Lower lobe of right lung (tissue), 2 donors: ENCODE results near the gene SLC6A19. TPM values are rescaled to one million over a fixed set of nuclear protein-coding genes. Genes with fewer than 3 reads are reported as not detected.
A peak's percentile ranks its signal among the peaks of the same experiment; 100 is the strongest.

ENCODE experiments used
- ATAC-seq, 2 donors: fragments of 200-7000 bp; cut with Tn5 transposase; one replicate each; pipeline ENCODE4 v1.9.1; 2020 to 2022; ENCODE audit warnings: mild to moderate bottlenecking in 2 of 2, moderate library complexity in 2 of 2
- DNase-seq: peaks from one replicate; pipeline ENCODE4 v3.0.0-alpha.2; 2020
- H3K27ac ChIP-seq: fragments of 200-600 bp; one replicate; pipeline ENCODE4 v1.8.0; 2022
- H3K27me3 ChIP-seq: fragments of 200-600 bp; one replicate; pipeline ENCODE4 v1.8.0; 2022; ENCODE audit warnings: low read depth
- H3K36me3 ChIP-seq: fragments of 200-600 bp; one replicate; pipeline ENCODE4 v1.8.0; 2022; ENCODE audit warnings: mild to moderate bottlenecking
- H3K4me1 ChIP-seq: fragments of 200-600 bp; one replicate; pipeline ENCODE4 v1.8.0; 2022
- H3K4me3 ChIP-seq: fragments of 200-600 bp; one replicate; pipeline ENCODE4 v1.8.0; 2022; ENCODE audit warnings: mild to moderate bottlenecking
- H3K9me3 ChIP-seq: fragments of 200-600 bp; one replicate; pipeline ENCODE4 v1.8.0; 2022
- intact Hi-C: fragments of 100-400 bp; cut with DNase I; formaldehyde crosslinking; loops from one replicate; pipeline ENCODE4 v1.11.0; 2022
- total RNA-seq: library from RNA; stranded (reverse); fragmentation: NEBNext Ultra II Directional; extraction: Animal tissue kit (Norgen Biotek cat#: 25700); gene quantifications from one replicate; pipeline ENCODE4 v1.2.1, GENCODE V29; 2021
- TF ChIP-seq, protein P1 (sequence below): fragments of 200-600 bp; IDR thresholded peaks from one replicate; pipeline ENCODE4 v1.8.0; 2022; ENCODE audit warnings: antibody characterized with exemption, mild to moderate bottlenecking
- donor health status: DM: no; HTN: yes; CAD: no; lungs with severe emphysema.

The SLC6A19 gene
- total RNA-seq, 1 donor from 2014 or later: not detected

GRCh38 chr5:1159774-1160406 lies 41.5 kb upstream of the SLC6A19 start:
- Histone ChIP-seq H3K27ac (no peak overlapping the region), H3K27me3 (peaks cover 18% of the 10 kb centered on the region), H3K4me3 (no peak overlapping the region), H3K9me3 (no peaks in the 10 kb centered on the region), H3K4me1 (peaks cover 4% of the 10 kb centered on the region), H3K36me3 (no peaks in the 10 kb centered on the region)
- intact Hi-C loops: no loop called here
- TF ChIP-seq, protein P1, sequence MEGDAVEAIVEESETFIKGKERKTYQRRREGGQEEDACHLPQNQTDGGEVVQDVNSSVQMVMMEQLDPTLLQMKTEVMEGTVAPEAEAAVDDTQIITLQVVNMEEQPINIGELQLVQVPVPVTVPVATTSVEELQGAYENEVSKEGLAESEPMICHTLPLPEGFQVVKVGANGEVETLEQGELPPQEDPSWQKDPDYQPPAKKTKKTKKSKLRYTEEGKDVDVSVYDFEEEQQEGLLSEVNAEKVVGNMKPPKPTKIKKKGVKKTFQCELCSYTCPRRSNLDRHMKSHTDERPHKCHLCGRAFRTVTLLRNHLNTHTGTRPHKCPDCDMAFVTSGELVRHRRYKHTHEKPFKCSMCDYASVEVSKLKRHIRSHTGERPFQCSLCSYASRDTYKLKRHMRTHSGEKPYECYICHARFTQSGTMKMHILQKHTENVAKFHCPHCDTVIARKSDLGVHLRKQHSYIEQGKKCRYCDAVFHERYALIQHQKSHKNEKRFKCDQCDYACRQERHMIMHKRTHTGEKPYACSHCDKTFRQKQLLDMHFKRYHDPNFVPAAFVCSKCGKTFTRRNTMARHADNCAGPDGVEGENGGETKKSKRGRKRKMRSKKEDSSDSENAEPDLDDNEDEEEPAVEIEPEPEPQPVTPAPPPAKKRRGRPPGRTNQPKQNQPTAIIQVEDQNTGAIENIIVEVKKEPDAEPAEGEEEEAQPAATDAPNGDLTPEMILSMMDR: no peak
- DNase-seq (no peak), ATAC-seq (no peak)

DNA sequence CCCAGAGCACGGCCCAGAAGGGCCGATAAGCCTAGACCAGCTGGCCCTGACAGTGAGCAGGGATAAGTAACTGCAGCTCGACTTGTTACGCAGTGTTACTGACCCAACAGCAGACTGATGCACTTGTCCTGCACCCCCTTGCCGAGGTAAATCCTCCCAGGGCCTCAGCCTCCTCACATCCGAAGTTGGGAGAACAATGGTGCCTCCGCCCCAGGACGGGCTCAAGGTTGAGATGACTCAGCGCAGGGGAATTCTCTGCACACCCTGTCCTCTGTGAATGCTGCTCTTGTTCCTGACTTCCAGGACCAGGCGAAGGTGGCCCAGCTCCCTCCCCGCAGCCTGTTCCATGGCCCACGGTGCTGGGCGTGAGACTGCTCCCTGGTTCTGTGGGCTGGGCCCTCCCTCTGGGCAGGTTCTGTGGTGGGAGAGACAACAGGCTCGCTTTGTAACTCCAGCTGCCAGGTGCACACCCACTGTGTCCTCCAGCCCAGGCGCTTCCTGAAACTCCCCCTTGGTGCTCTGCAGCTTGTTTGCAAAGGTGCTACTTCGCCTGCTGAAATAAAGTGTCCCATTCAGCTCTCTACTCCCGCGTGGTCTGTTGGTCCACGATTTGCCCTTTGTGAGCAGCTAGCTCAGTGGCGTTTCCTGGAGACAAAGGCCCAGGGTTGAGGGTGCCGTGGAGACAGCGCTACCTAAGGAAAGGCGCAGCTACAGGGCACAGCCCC lies 40.1 kb upstream of the SLC6A19 start:
- Histone ChIP-seq H3K27me3 (peaks cover 6% of the 10 kb centered on the region), H3K36me3 (no peaks in the 10 kb centered on the region), H3K4me3 (no peak overlapping the region), H3K9me3 (no peaks in the 10 kb centered on the region), H3K4me1 (no peaks in the 10 kb centered on the region), H3K27ac (no peak overlapping the region)
- intact Hi-C loops: no loop called here
- TF ChIP-seq, protein P1: no peak
- DNase-seq: no peak
- ATAC-seq: peak; percentile 24 to 37

DNA sequence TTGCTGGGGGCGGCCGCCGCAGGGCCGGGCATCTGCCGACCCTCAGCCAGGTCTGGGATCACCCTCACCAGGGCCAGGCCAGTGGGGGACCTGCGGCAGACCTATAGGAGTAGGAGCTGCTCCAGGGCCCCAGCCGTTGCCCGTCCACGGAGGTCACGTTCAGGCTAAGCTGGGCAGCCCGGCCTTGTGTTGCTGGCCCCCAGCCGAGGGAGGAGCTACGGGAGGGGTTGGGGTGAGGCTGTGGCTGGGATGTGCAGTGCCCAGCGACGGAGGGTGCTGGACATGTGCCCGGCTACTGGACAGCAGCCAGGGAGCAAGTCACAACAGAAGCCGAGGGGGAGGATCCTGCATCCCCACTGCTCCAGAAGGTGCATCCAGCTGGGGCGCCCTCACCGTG lies 39.6 kb upstream of the SLC6A19 start:
- Histone ChIP-seq H3K27me3 (peaks cover under 1% of the 10 kb centered on the region), H3K27ac (no peak overlapping the region), H3K4me1 (no peaks in the 10 kb centered on the region), H3K9me3 (no peaks in the 10 kb centered on the region), H3K4me3 (no peak overlapping the region), H3K36me3 (no peaks in the 10 kb centered on the region)
- intact Hi-C loops: no loop called here
- peak; percentile 62 for DNase-seq
- TF ChIP-seq, protein P1: no peak
- peak; percentile 20 to 40 for ATAC-seq

DNA sequence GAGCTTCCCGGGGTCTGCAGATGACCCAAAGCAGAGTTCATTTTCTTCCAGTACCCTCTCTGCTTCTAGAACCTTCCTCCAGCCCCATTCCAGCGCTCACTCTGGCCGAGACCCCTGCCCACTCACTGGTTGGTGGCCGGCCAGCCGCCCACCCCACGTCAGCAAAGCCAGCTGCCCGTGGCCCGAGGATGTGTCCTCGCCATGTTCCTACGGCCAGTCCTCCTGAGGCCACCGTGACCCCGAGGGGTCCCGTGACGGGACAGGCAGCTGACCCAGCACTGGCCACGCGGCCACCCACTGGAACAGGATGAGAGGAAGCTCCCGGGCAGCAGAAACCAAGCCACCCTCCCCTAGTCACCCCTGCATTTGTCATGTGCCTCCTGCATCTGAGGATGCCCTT lies 39.1 kb upstream of the SLC6A19 start:
- H3K27ac ChIP-seq: no peak overlapping the region
- no peaks in the 10 kb centered on the region for H3K27me3 ChIP-seq
- no peak for ATAC-seq
- TF ChIP-seq, protein P1: no peak
- no peak overlapping the region for H3K4me3 ChIP-seq
- DNase-seq: no peak
- H3K36me3 ChIP-seq: no peaks in the 10 kb centered on the region
- intact Hi-C loops: no loop called here
- H3K4me1 ChIP-seq: no peaks in the 10 kb centered on the region
- no peaks in the 10 kb centered on the region for H3K9me3 ChIP-seq

- DNase-seq: no peak
- no peak overlapping the region for H3K27ac ChIP-seq
- TF ChIP-seq, protein P1: no peak
- no peak overlapping the region for H3K4me3 ChIP-seq
- no peak for ATAC-seq
- intact Hi-C loops: no loop called here
- H3K27me3 ChIP-seq: no peaks in the 10 kb centered on the region
- H3K4me1 ChIP-seq: peaks cover 2% of the 10 kb centered on the region
- no peaks in the 10 kb centered on the region for H3K36me3 ChIP-seq
- H3K9me3 ChIP-seq: no peaks in the 10 kb centered on the region
These were observed 38.6 kb upstream of the SLC6A19 start for GRCh38 chr5:1162751-1163150.
